Adrenal gland (tissue), 12 donors: Measurements from ENCODE around the gene KIAA0513. TPM values are rescaled to one million over a fixed set of nuclear protein-coding genes. Genes with fewer than 3 reads are reported as not detected.
A peak's percentile ranks its signal among the peaks of the same experiment; 100 is the strongest.
"Not testable (repeated sequence)": the region's sequence is repeated elsewhere in the genome, so short reads cannot be mapped to it uniquely, and the experiment has no call there.

Experiments used
- DNase-seq, 7 donors: peaks; one replicate each; pipeline ENCODE4 v3.0.0-alpha.2; 2019 to 2020
- H3K27ac ChIP-seq, 5 donors: fragments of 200-600 bp; sonication (generic) in 4 of 5; 1 replicate in 3 of 5; 2 replicates in 2 of 5; pipeline versions ENCODE4 v1.5.1 to v1.8.0; 2016 to 2020; ENCODE audit warnings: mild to moderate bottlenecking in 1 of 5
- H3K27me3 ChIP-seq: fragments of 200-600 bp; 2 replicates; pipeline ENCODE4 v1.8.0; 2021
- H3K36me3 ChIP-seq, 2 donors: fragments of 200-600 bp; replicated peaks in 1 of 2; 1 replicate in 1 of 2; 2 replicates in 1 of 2; pipeline versions ENCODE4 v1.5.1 to v1.8.0; 2018 to 2022
- H3K4me1 ChIP-seq, 2 donors: fragments of 200-600 bp; replicated peaks in 1 of 2; 1 replicate in 1 of 2; 2 replicates in 1 of 2; pipeline versions ENCODE4 v1.5.1 to v1.8.0; 2018 to 2021
- H3K4me3 ChIP-seq, 4 donors: fragments of 200-600 bp; sonication (generic) in 3 of 4; one replicate each; pipeline ENCODE4 v1.5.1; 2016 to 2018
- H3K9me3 ChIP-seq, 3 donors: fragments of 200-600 bp; sonication (generic) in 1 of 3; replicated peaks in 1 of 3; 1 replicate in 2 of 3; 2 replicates in 1 of 3; pipeline versions ENCODE4 v1.5.1 to v1.8.0; 2016 to 2021
- CTCF ChIP-seq, 6 experiments: fragments of 450-650 bp in 4 of 6; fragments of 200-600 bp in 2 of 6; sonication (generic) in 1 of 6; IDR thresholded peaks; 1 replicate in 5 of 6; 2 replicates in 1 of 6; pipeline versions ENCODE4 v1.5.1 to v1.8.0; 2016 to 2021; ENCODE audit warnings: antibody characterized with exemption in 6 of 6, mild to moderate bottlenecking in 2 of 6, moderate library complexity in 1 of 6
- POLR2A ChIP-seq, 2 donors: fragments of 450-650 bp; IDR thresholded peaks; one replicate each; pipeline ENCODE4 v1.6.1; 2017; ENCODE audit warnings: antibody characterized with exemption in 2 of 2, mild to moderate bottlenecking in 2 of 2, moderate library complexity in 1 of 2
- WGBS, 4 donors: extraction: QIAGEN DNeasy Blood & Tissue Kit in 2 of 4; methylation state at CpG; one replicate each; pipeline versions ENCODE4 v1.1.5 to v1.1.7; 2013 to 2017; 5-methylcytosine and 5-hydroxymethylcytosine counted together
- intact Hi-C, 2 donors: fragments of 100-400 bp; cut with DNase I; formaldehyde crosslinking; loops; one replicate each; pipeline versions ENCODE4 v1.14.1 to v1.15.0; 2022 to 2023
- polyA plus RNA-seq, 3 donors: library from polyadenylated mRNA; stranded (reverse); fragments of 200-250 nt in 2 of 3; fragments of 350-450 nt in 1 of 3; fragmentation: Illumina TruSeq in 1 of 3; extraction: RNeasy Lipid Tissue Mini Kit (QIAGEN cat#74804) in 1 of 3; gene quantifications; one replicate each; pipeline ENCODE4 v1.2.3, GENCODE V29; 2013 to 2014
- total RNA-seq, 9 donors: library from RNA; depleted of rRNA in 4 of 9; stranded (reverse); fragments of >200 nt in 4 of 9; fragments of 120-200 nt in 1 of 9; fragmentation: NEBNext Ultra II Directional in 1 of 9; extraction: Animal tissue kit (Norgen Biotek cat#: 25700) in 1 of 9; gene quantifications; one replicate each; pipeline versions ENCODE4 v1.1.0 to v1.2.4, GENCODE V29; 2013 to 2023
- donor health status: healthy with polysubstance abuse.
- donor health status: Bipolar disorder and iron deficiency.
- donor health status: DM: yes; HTN: yes; CAD: no.
- donor health status: DM: no; HTN: no; CAD: no.
- donor health status: DM: no; HTN: no; CAD: no.
- donor health status: DM: yes; HTN: yes; CAD: no.

The KIAA0513 gene
- total and polyA plus RNA-seq, 12 donors: 7.5 to 36.7 (median 17.8) TPM

GRCh38 chr16:85031451-85031850 is 3.9 kb downstream of the KIAA0513 start:
- H3K27me3 ChIP-seq: no peaks in the 10 kb centered on the region
- H3K9me3 ChIP-seq: no peaks in the 10 kb centered on the region
- DNase-seq: no peak
- WGBS, 4 donors: 73 to 91% (median 79%) methylated on average over 5 of the region's 5 CpGs
- H3K36me3 ChIP-seq: no peaks in the 10 kb centered on the region
- intact Hi-C loops: no loop called here
- H3K4me1 ChIP-seq: peaks cover 24 to 50% of the 10 kb centered on the region in 2 donors
- H3K4me3 ChIP-seq: no peak overlapping the region
- TF ChIP-seq POLR2A (IDR thresholded peaks at IDR 0.05) (no peak), CTCF (IDR thresholded peaks at IDR 0.05) (no peak)
- peak overlapping the region in 1 of 5 donors; percentile 94 for H3K27ac ChIP-seq

GRCh38 chr16:85032187-85032586 is 4.6 kb downstream of the KIAA0513 start:
- H3K27me3 ChIP-seq, DNase-seq, H3K36me3 ChIP-seq, H3K9me3 ChIP-seq, H3K27ac ChIP-seq, H3K4me3 ChIP-seq, intact Hi-C loops: not testable (repeated sequence)
- H3K4me1 ChIP-seq: peaks cover 28 to 48% of the 10 kb centered on the region in 2 donors
- 96 to 100% (median 97%) methylated on average over 4 of the region's 4 CpGs for WGBS, 4 donors

- DNase-seq: no peak
- Histone ChIP-seq H3K4me3 (no peak overlapping the region), H3K27me3 (no peaks in the 10 kb centered on the region), H3K27ac (no peak overlapping the region), H3K9me3 (no peaks in the 10 kb centered on the region), H3K36me3 (no peaks in the 10 kb centered on the region), H3K4me1 (peaks cover 27 to 49% of the 10 kb centered on the region in 2 donors)
- WGBS, 4 donors: 85 to 92% (median 91%) methylated on average over 17 of the region's 17 CpGs
- TF ChIP-seq CTCF (IDR thresholded peaks at IDR 0.05) (no peak), POLR2A (IDR thresholded peaks at IDR 0.05) (no peak)
- intact Hi-C loops: no loop called here
Measured at GRCh38 chr16:85033171-85033570, 5.6 kb downstream of the KIAA0513 start.

- Histone ChIP-seq H3K4me3 (no peak overlapping the region), H3K27me3 (no peaks in the 10 kb centered on the region), H3K36me3 (no peaks in the 10 kb centered on the region), H3K9me3 (no peaks in the 10 kb centered on the region), H3K27ac (peak overlapping the region in 3 of 5 donors; percentile 10 to 93 (median 31)), H3K4me1 (peaks cover 16 to 32% of the 10 kb centered on the region in 2 donors)
- 86 to 94% (median 92%) methylated on average over 14 to 18 of the region's 18 CpGs for WGBS, 4 donors
- DNase-seq: no peak
- TF ChIP-seq CTCF (IDR thresholded peaks at IDR 0.05): no peak
- no peak for TF ChIP-seq POLR2A (IDR thresholded peaks at IDR 0.05)
- intact Hi-C loops: no loop called here
Measured at GRCh38 chr16:85034591-85035433, 7.2 kb downstream of the KIAA0513 start.
